PC-3 (cell line): ENCODE data around the gene RPLP2. TPM values are rescaled to one million over a fixed set of nuclear protein-coding genes. Genes with fewer than 3 reads are reported as not detected.

Source experiments
- ATAC-seq: fragments of 200-7000 bp; cut with Tn5 transposase; 2 replicates; pipeline ENCODE4 v1.9.1; 2020; ENCODE audit warnings: mild to moderate bottlenecking, moderate library complexity
- BruUV-seq: library from RNA; stranded (reverse); fragments of 400-500 nt; replicated peaks from 2 replicates; lab custom pipeline; 2021; lab: Mats Ljungman, UMichigan
- CTCF ChIA-PET: fragments of 300-600 bp; sonication (Branson Sonifier 250); formaldehyde crosslinking; loops from one replicate; lab custom pipeline; 2022; ENCODE audit warnings: antibody characterized with exemption; lab: Charles Lee
- POLR2A ChIA-PET: fragments of 300-600 bp; sonication (Branson Sonifier 250); formaldehyde crosslinking; loops from one replicate; lab custom pipeline; 2022; ENCODE audit warnings: antibody characterized with exemption; ENCODE audit not compliant: unreplicated experiment; lab: Charles Lee
- DNase-seq: peaks from one replicate; pipeline ENCODE4 v3.0.0-alpha.2; 2015
- H2AFZ ChIP-seq: fragments of 300-600 bp; sonication (generic); 2 replicates; pipeline ENCODE4 v1.6.0; 2016; ENCODE audit warnings: antibody characterized with exemption, low read length
- H3F3A ChIP-seq: fragments of 300-600 bp; sonication (generic); one replicate; pipeline ENCODE4 v1.6.0; 2017; ENCODE audit warnings: antibody characterized with exemption, low read length, control low read depth, mild to moderate bottlenecking; ENCODE audit not compliant: unreplicated experiment
- H3K27ac ChIP-seq: fragments of 300-600 bp; sonication (generic); 2 replicates; pipeline ENCODE4 v1.5.1; 2016; ENCODE audit warnings: mild to moderate bottlenecking, low read length
- H3K27me3 ChIP-seq: fragments of 300-600 bp; sonication (generic); 2 replicates; pipeline ENCODE4 v1.6.1; 2016; ENCODE audit warnings: low read length, mixed read lengths
- H3K36me3 ChIP-seq: fragments of 300-600 bp; sonication (generic); 2 replicates; pipeline ENCODE4 v1.6.1; 2016; ENCODE audit warnings: low read depth, mixed run types, low read length, mixed read lengths
- H3K4me1 ChIP-seq: fragments of 300-600 bp; sonication (generic); 2 replicates; pipeline ENCODE4 v1.5.1; 2016; ENCODE audit warnings: low read length; ENCODE audit not compliant: insufficient read depth
- H3K4me2 ChIP-seq: fragments of 300-600 bp; sonication (generic); 2 replicates; pipeline ENCODE4 v1.6.0; 2016; ENCODE audit warnings: low read length
- H3K4me3 ChIP-seq: fragments of 300-600 bp; sonication (generic); 2 replicates; pipeline ENCODE4 v1.5.1; 2016; ENCODE audit warnings: mild to moderate bottlenecking, low read length, mixed read lengths
- H3K79me2 ChIP-seq: fragments of 300-600 bp; sonication (generic); 2 replicates; pipeline ENCODE4 v1.6.1; 2017; ENCODE audit warnings: low read length, mixed read lengths
- H3K9ac ChIP-seq: fragments of 300-600 bp; sonication (generic); 2 replicates; pipeline ENCODE4 v1.6.0; 2016; ENCODE audit warnings: mild to moderate bottlenecking, low read length
- H3K9me2 ChIP-seq: fragments of 300-600 bp; sonication (generic); replicated peaks from 2 replicates; pipeline ENCODE4 v1.6.1; 2016; ENCODE audit warnings: mixed run types, low read length, mixed read lengths
- H3K9me3 ChIP-seq: fragments of 300-600 bp; sonication (generic); 2 replicates; pipeline ENCODE4 v1.6.1; 2016; ENCODE audit warnings: low read length, mixed read lengths
- H4K20me1 ChIP-seq: fragments of 300-600 bp; sonication (generic); 2 replicates; pipeline ENCODE4 v1.6.1; 2016; ENCODE audit warnings: low read length, mixed read lengths
- EZH2 ChIP-seq: fragments of 300-600 bp; sonication (generic); IDR thresholded peaks from one replicate; pipeline ENCODE4 v1.6.1; 2017; ENCODE audit warnings: antibody characterized with exemption, mild to moderate bottlenecking, low read length; ENCODE audit not compliant: unreplicated experiment
- EZH2phosphoT487 ChIP-seq: fragments of 300-600 bp; sonication (generic); IDR thresholded peaks from 2 replicates; pipeline ENCODE4 v1.6.1; 2018; ENCODE audit warnings: mild to moderate bottlenecking, antibody characterized with exemption, low read length, borderline replicate concordance
- intact Hi-C: fragments of 100-400 bp; cut with micrococcal nuclease; formaldehyde crosslinking; loops from 2 replicates; pipeline ENCODE4 v1.9.0; 2023
- total RNA-seq: library from RNA; depleted of rRNA; stranded (reverse); fragments of >200 nt; gene quantifications from 2 replicates; pipeline ENCODE4 v1.2.3, GENCODE V29; 2014; rRNA removed
- TF ChIP-seq, protein P1 (sequence below): fragments of 300-600 bp; sonication (generic); conservative IDR thresholded peaks from 2 replicates; pipeline ENCODE4 v1.5.1; 2017; ENCODE audit warnings: antibody characterized with exemption, low read depth, mild to moderate bottlenecking, low read length

The RPLP2 gene
- total RNA-seq, 1 experiment from 2014 or later: 897 TPM

DNA sequence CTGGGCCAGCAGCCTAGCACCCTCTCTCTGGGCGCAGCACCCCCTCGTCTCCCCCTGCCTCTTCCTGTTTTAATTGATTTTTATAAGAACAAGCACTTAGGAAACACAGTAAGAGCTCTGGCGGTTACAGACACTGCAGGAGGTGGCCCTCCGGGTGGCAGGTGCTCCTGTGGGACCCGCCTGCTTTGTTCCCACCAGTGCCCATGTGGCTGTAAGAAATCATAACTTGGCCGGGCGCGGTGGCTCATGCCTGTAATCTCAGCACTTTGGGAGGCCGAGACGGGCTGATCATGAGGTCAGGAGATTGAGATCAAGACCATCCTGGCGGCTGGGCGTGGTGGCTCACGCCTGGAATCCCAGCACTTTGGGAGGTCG is 51.3 kb downstream of the RPLP2 start:
- TF ChIP-seq EZH2 (no peak), EZH2phosphoT487 (no peak)
- TF ChIP-seq, protein P1, sequence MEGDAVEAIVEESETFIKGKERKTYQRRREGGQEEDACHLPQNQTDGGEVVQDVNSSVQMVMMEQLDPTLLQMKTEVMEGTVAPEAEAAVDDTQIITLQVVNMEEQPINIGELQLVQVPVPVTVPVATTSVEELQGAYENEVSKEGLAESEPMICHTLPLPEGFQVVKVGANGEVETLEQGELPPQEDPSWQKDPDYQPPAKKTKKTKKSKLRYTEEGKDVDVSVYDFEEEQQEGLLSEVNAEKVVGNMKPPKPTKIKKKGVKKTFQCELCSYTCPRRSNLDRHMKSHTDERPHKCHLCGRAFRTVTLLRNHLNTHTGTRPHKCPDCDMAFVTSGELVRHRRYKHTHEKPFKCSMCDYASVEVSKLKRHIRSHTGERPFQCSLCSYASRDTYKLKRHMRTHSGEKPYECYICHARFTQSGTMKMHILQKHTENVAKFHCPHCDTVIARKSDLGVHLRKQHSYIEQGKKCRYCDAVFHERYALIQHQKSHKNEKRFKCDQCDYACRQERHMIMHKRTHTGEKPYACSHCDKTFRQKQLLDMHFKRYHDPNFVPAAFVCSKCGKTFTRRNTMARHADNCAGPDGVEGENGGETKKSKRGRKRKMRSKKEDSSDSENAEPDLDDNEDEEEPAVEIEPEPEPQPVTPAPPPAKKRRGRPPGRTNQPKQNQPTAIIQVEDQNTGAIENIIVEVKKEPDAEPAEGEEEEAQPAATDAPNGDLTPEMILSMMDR: no peak
- no peaks in the 10 kb centered on the region for H3K9me3 ChIP-seq
- POLR2A ChIA-PET: no interaction called here
- no peaks in the 10 kb centered on the region for H4K20me1 ChIP-seq
- H3K79me2 ChIP-seq: no peaks in the 10 kb centered on the region
- no peak overlapping the region for H2AFZ ChIP-seq
- no peaks in the 10 kb centered on the region for H3F3A ChIP-seq
- no TSS peak for BruUV-seq
- H3K4me2 ChIP-seq: no peak overlapping the region
- no peak overlapping the region for H3K9ac ChIP-seq
- H3K27me3 ChIP-seq: no peaks in the 10 kb centered on the region
- no peak for ATAC-seq
- DNase-seq: no peak
- no peak overlapping the region for H3K27ac ChIP-seq
- no peaks in the 10 kb centered on the region for H3K9me2 ChIP-seq
- no peak overlapping the region for H3K4me3 ChIP-seq
- H3K4me1 ChIP-seq: no peaks in the 10 kb centered on the region
- no peaks in the 10 kb centered on the region for H3K36me3 ChIP-seq
- CTCF ChIA-PET: no interaction called here
- intact Hi-C loops: no loop called here

DNA sequence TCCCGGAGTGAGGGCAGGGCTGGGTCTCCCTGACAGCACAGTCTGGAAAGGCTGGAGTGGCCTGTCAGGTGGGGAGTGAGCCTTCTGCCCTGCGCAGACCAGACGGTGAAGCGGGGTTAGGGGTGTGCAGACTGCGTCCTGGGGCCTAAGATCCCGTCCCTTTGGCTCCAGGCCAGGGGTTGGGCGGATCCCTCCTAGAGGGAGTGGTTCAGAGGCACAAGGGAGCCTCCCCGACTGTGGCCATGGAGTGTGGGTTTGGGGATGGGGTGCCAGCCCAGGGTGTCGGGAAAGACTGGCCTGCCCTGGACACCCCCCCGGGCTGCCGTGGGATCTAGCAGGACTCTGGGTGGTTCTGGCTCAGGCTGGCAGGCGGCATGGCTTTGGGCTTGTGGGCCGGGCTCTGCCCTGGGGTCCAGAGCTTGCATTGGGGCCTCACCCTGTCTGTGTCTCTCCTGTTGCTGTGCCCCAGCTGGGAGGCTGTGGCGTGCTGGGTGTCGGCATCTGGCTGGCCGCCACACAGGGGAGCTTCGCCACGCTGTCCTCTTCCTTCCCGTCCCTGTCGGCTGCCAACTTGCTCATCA is 52.4 kb downstream of the RPLP2 start:
- CTCF ChIA-PET: no interaction called here

More for the DNA sequence above, 52.4 kb downstream of the RPLP2 start:
- no peak for DNase-seq
- Histone ChIP-seq H3K4me3 (no peak overlapping the region), H4K20me1 (no peaks in the 10 kb centered on the region), H3K9me2 (no peaks in the 10 kb centered on the region), H3K27ac (no peak overlapping the region), H3K9me3 (no peaks in the 10 kb centered on the region), H3K9ac (no peak overlapping the region), H3K36me3 (no peaks in the 10 kb centered on the region), H2AFZ (no peak overlapping the region), H3K4me1 (no peaks in the 10 kb centered on the region), H3K79me2 (no peaks in the 10 kb centered on the region), H3K27me3 (no peaks in the 10 kb centered on the region), H3F3A (no peaks in the 10 kb centered on the region), H3K4me2 (no peak overlapping the region)
- BruUV-seq: no TSS peak
- POLR2A ChIA-PET: no interaction called here
- TF ChIP-seq, protein P1: no peak
- TF ChIP-seq EZH2 (no peak), EZH2phosphoT487 (no peak)
- ATAC-seq: no peak
- intact Hi-C loops: no loop called here

Other genes starting within 250 kb of the RPLP2 start
- 1.4 and 2.4 TPM in 2 replicates for gene LMNTD2, start 249.2 kb upstream of the RPLP2 start, total RNA-seq
- gene RASSF7, start 249.0 kb upstream of the RPLP2 start, total RNA-seq: 58.6 and 79.7 TPM in 2 replicates
- gene PHRF1, start 233.5 kb upstream of the RPLP2 start, total RNA-seq: 41.4 and 52.4 TPM in 2 replicates
- gene IRF7, start 194.0 kb upstream of the RPLP2 start, total RNA-seq: 80.8 and 95.7 TPM in 2 replicates
- not detected in 2 replicates for gene CDHR5, start 185.0 kb upstream of the RPLP2 start, total RNA-seq
- gene SCT, start 182.8 kb upstream of the RPLP2 start, total RNA-seq: 2.2 TPM in 1 of 2 replicates, not detected in the other
- gene DRD4, start 172.7 kb upstream of the RPLP2 start, total RNA-seq: 0.11 TPM in 1 of 2 replicates, not detected in the other
- 31.9 and 42.8 TPM in 2 replicates for gene DEAF1, start 114.7 kb upstream of the RPLP2 start, total RNA-seq
- gene TMEM80, start 114.2 kb upstream of the RPLP2 start, total RNA-seq: 10.8 and 16.2 TPM in 2 replicates
- 127 and 200 TPM in 2 replicates for gene EPS8L2, start 103.7 kb upstream of the RPLP2 start, total RNA-seq
- 287 and 326 TPM in 2 replicates for gene TALDO1, start 62.5 kb upstream of the RPLP2 start, total RNA-seq
- gene GATD1, start 32.5 kb upstream of the RPLP2 start, total RNA-seq: 38.9 and 39.7 TPM in 2 replicates
- gene CEND1, start 19.9 kb upstream of the RPLP2 start, total RNA-seq: not detected in 2 replicates
- gene SLC25A22, start 11.7 kb upstream of the RPLP2 start, total RNA-seq: 32.7 and 42.3 TPM in 2 replicates
- gene PIDD1, start 4.7 kb upstream of the RPLP2 start, total RNA-seq: 11.7 and 14.9 TPM in 2 replicates
- 40.2 and 41.4 TPM in 2 replicates for gene PNPLA2, start 8.9 kb downstream of the RPLP2 start, total RNA-seq
- gene CRACR2B, start 18.0 kb downstream of the RPLP2 start, total RNA-seq: 10.6 and 19.8 TPM in 2 replicates
- 469 and 490 TPM in 2 replicates for gene CD151, start 23.0 kb downstream of the RPLP2 start, total RNA-seq
- gene POLR2L, start 32.6 kb downstream of the RPLP2 start, total RNA-seq: 661 and 1,148 TPM in 2 replicates
- 121 and 138 TPM in 2 replicates for gene TSPAN4, start 32.9 kb downstream of the RPLP2 start, total RNA-seq
- gene CHID1, start 100.8 kb downstream of the RPLP2 start, total RNA-seq: 70.2 and 116 TPM in 2 replicates
- gene AP2A2, start 115.9 kb downstream of the RPLP2 start, total RNA-seq: 29.6 and 42.8 TPM in 2 replicates
- gene MUC6, start 226.8 kb downstream of the RPLP2 start, total RNA-seq: 0.18 and 0.23 TPM in 2 replicates